ENCODE results near the gene BIRC3.

DNA sequence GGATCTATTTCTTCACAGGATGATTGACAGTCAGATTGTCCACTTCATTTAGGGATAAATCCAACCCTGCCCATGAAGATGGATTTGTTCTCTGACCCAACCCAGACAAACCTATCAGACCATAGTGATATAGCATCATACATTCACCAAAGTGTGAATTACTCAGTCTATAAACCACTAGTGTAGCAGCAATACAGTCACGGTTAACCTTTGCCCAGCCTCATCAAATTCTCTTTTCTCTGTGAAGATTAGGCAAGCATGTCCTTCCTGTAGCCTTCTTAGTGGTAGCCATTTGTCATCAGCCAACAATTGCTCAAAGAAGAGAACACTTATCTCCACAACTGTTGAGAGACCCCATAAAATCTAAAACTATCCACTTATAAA, 15.3 kb downstream of the BIRC3 start:
- TF ChIP-seq CTCF (IDR thresholded peaks at IDR 0.05) (no peak), POLR2A (IDR thresholded peaks at IDR 0.05) (no peak), POLR2AphosphoS5 (IDR thresholded peaks at IDR 0.05) (no peak)

All from gastroesophageal sphincter (tissue), 3 donors.